Mesenchymal stem cell (in vitro differentiated cells and primary cell): ENCODE results near the gene VWA5B2.

Experiments used
- DNase-seq: peaks from one replicate; pipeline ENCODE4 v3.0.0-alpha.2; 2013
- H2AFZ ChIP-seq: one replicate; pipeline ENCODE4 v1.6.1; 2013; ENCODE audit warnings: low read depth, mild to moderate bottlenecking, control low read depth, inconsistent platforms, low read length, moderate library complexity
- H2AK5ac ChIP-seq: 2 replicates; pipeline ENCODE4 v1.6.1; 2013; ENCODE audit warnings: low read length, moderate library complexity, mild to moderate bottlenecking, inconsistent platforms; ENCODE audit not compliant: severe bottlenecking
- H2BK120ac ChIP-seq: one replicate; pipeline ENCODE4 v1.6.1; 2013; ENCODE audit warnings: low read depth, mild to moderate bottlenecking, inconsistent platforms, low read length, moderate library complexity
- H2BK12ac ChIP-seq, 2 experiments: one replicate each; pipeline ENCODE4 v1.6.1; 2013; ENCODE audit warnings: inconsistent platforms in 2 of 2, low read length in 2 of 2, mild to moderate bottlenecking in 2 of 2, moderate library complexity in 2 of 2, control low read depth in 1 of 2
- H2BK15ac ChIP-seq: one replicate; pipeline ENCODE4 v1.6.1; 2013; ENCODE audit warnings: mild to moderate bottlenecking, low read depth, inconsistent platforms; ENCODE audit not compliant: poor library complexity, severe bottlenecking
- H2BK5ac ChIP-seq: 2 replicates; pipeline ENCODE4 v1.6.1; 2013; ENCODE audit warnings: low read depth, mild to moderate bottlenecking, low read length, control low read depth, inconsistent platforms; ENCODE audit not compliant: poor library complexity, severe bottlenecking
- H3K14ac ChIP-seq, 2 experiments: one replicate each; pipeline ENCODE4 v1.6.1; 2013; ENCODE audit warnings: inconsistent platforms in 2 of 2, low read length in 2 of 2, control low read depth in 1 of 2, mild to moderate bottlenecking in 1 of 2, moderate library complexity in 1 of 2
- H3K18ac ChIP-seq, 2 experiments: one replicate each; pipeline ENCODE4 v1.6.1; 2013; ENCODE audit warnings: inconsistent platforms in 2 of 2, low read length in 2 of 2, control low read depth in 1 of 2, low read depth in 1 of 2, mild to moderate bottlenecking in 1 of 2
- H3K23ac ChIP-seq, 2 experiments: one replicate each; pipeline ENCODE4 v1.6.1; 2013; ENCODE audit warnings: inconsistent platforms in 2 of 2, low read length in 2 of 2, mild to moderate bottlenecking in 2 of 2, moderate library complexity in 2 of 2, control low read depth in 1 of 2
- H3K27ac ChIP-seq: 2 replicates; pipeline ENCODE4 v1.5.1; 2013; ENCODE audit warnings: mild to moderate bottlenecking, moderate library complexity, low read length, control low read depth, inconsistent platforms; ENCODE audit not compliant: poor library complexity, severe bottlenecking
- H3K27me3 ChIP-seq, 2 experiments: 2 replicates each; pipeline versions ENCODE4 v1.6.1 to v1.7.0; 2013; ENCODE audit warnings: low read length in 2 of 2, mild to moderate bottlenecking in 2 of 2, moderate library complexity in 2 of 2, control low read depth in 1 of 2, inconsistent platforms in 1 of 2; ENCODE audit not compliant: control insufficient read depth in 1 of 2, insufficient read depth in 1 of 2
- H3K36me3 ChIP-seq, 2 experiments: 2 replicates each; pipeline versions ENCODE4 v1.6.1 to v1.7.0; 2013; ENCODE audit warnings: low read length in 2 of 2, control low read depth in 1 of 2, inconsistent platforms in 1 of 2, low read depth in 1 of 2, mild to moderate bottlenecking in 1 of 2; ENCODE audit not compliant: insufficient read depth in 2 of 2, control insufficient read depth in 1 of 2
- H3K4ac ChIP-seq, 2 experiments: one replicate each; pipeline ENCODE4 v1.6.1; 2013; ENCODE audit warnings: inconsistent platforms in 2 of 2, low read length in 2 of 2, mild to moderate bottlenecking in 2 of 2, moderate library complexity in 2 of 2, control low read depth in 1 of 2, low read depth in 1 of 2
- H3K4me1 ChIP-seq: 2 replicates; pipeline ENCODE4 v1.6.1; 2013; ENCODE audit warnings: low read depth, low read length, control low read depth; ENCODE audit not compliant: control insufficient read depth, insufficient read depth
- H3K4me2 ChIP-seq: 2 replicates; pipeline ENCODE4 v1.6.1; 2013; ENCODE audit warnings: low read length, mild to moderate bottlenecking, inconsistent platforms; ENCODE audit not compliant: poor library complexity, severe bottlenecking
- H3K4me3 ChIP-seq, 2 experiments: 2 replicates each; pipeline versions ENCODE4 v1.5.1 to v1.7.0; 2013; ENCODE audit warnings: low read length in 2 of 2, mild to moderate bottlenecking in 2 of 2, control low read depth in 1 of 2, low read depth in 1 of 2; ENCODE audit not compliant: insufficient read depth in 1 of 2
- H3K79me1 ChIP-seq: replicated peaks from 2 replicates; pipeline ENCODE4 v1.6.1; 2013; ENCODE audit warnings: mild to moderate bottlenecking, control low read depth, low read length, inconsistent platforms; ENCODE audit not compliant: poor library complexity, severe bottlenecking
- H3K9ac ChIP-seq: 2 replicates; pipeline ENCODE4 v1.7.0; 2013; ENCODE audit warnings: mild to moderate bottlenecking, low read length, moderate library complexity
- H3K9me3 ChIP-seq: 2 replicates; pipeline ENCODE4 v1.7.0; 2013; ENCODE audit warnings: mild to moderate bottlenecking, low read length; ENCODE audit not compliant: control insufficient read depth
- H4K8ac ChIP-seq: one replicate; pipeline ENCODE4 v1.6.1; 2013; ENCODE audit warnings: inconsistent platforms, mild to moderate bottlenecking, low read length, moderate library complexity
- H4K91ac ChIP-seq: one replicate; pipeline ENCODE4 v1.6.1; 2013; ENCODE audit warnings: mild to moderate bottlenecking, low read length, inconsistent platforms
- WGBS: methylation state at CpG from one replicate; pipeline ENCODE4 v1.1.7; 2013; ENCODE audit warnings: mixed read lengths; 5-methylcytosine and 5-hydroxymethylcytosine counted together

The VWA5B2 gene

DNA sequence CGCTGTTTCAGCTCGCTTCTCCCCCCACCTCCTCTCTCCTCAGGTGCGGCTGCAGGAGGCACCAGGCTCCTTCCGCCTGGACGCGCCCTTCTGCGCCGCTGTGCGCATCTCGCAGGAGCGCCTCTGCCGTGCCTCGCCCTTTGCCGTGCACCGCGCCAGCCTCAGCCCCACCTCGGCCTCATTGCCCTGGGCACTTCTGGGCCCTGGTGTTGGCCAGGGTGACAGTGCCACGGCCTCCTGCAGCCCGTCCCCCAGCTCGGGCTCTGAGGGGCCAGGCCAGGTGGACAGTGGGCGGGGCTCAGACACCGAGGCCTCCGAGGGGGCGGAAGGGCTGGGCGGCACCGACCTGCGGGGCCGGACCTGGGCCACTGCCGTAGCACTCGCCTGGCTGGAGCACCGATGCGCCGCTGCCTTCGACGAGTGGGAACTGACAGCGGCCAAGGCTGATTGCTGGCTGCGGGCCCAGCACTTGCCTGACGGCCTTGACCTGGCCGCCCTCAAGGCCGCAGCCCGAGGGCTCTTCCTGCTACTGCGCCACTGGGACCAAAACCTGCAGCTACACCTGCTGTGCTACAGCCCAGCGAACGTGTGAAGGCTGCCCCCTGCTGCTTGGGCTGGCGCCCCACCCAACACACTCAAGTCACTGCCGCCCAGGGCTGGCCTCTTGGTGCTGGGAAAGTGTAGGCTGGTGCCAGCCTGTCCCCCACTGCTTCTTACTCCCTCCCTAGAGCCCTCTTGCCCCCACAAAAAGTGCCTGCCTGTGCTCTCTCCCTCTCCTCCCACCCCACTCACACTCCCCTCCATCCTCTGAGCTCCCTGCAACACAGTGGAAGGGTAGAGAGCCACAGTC, 12.3 kb downstream of the VWA5B2 start:
- H3K14ac ChIP-seq = no peak overlapping the region
- no peak overlapping the region for H3K23ac ChIP-seq
- H2AK5ac ChIP-seq = no peak overlapping the region
- 39% methylated on average over 44 of the region's 46 CpGs for WGBS
- no peak overlapping the region for H2BK120ac ChIP-seq
- H3K27ac ChIP-seq = no peak overlapping the region
- H3K36me3 ChIP-seq = peaks cover 40 to 46% of the 10 kb centered on the region in 2 experiments
- no peak overlapping the region for H2BK12ac ChIP-seq
- H3K4me3 ChIP-seq = no peak overlapping the region
- no peak overlapping the region for H2BK15ac ChIP-seq
- H3K9me3 ChIP-seq = no peaks in the 10 kb centered on the region
- no peak overlapping the region for H2AFZ ChIP-seq
- H3K4ac ChIP-seq = no peak overlapping the region
- H3K4me1 ChIP-seq = no peaks in the 10 kb centered on the region
- no peak overlapping the region for H3K18ac ChIP-seq
- H3K9ac ChIP-seq = no peak overlapping the region
- peak overlapping the region; percentile 8 for H4K91ac ChIP-seq
- peaks cover 0 to 25% of the 10 kb centered on the region in 2 experiments for H3K27me3 ChIP-seq
- no peak for DNase-seq
- no peak overlapping the region for H3K4me2 ChIP-seq
- H3K79me1 ChIP-seq = peaks cover 11% of the 10 kb centered on the region
- H4K8ac ChIP-seq = no peak overlapping the region
- no peak overlapping the region for H2BK5ac ChIP-seq

DNA sequence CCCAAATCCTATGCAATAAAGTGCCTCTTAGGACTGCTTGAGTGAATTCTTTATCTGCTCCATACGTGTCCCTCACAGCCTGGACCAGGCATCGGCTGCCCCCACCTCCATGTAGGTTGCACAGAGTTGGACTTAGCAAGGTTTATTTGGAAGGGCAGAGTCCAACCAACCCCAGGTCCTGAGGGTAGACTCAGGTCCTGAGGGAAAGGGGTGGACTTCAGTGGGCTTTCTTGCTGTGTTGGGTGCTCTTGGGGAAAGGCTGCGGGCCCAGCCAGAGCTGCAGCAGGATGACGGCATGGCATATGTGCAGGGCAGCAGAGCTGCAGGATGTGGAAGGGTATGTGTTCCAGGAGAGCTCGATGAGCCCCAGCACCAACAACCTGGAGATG, 12.9 kb downstream of the VWA5B2 start:
- Histone ChIP-seq H3K4me2 (no peak overlapping the region), H2BK15ac (no peak overlapping the region), H2AK5ac (no peak overlapping the region), H3K36me3 (peaks cover 40 to 46% of the 10 kb centered on the region in 2 experiments), H3K4ac (no peak overlapping the region), H2BK120ac (no peak overlapping the region), H4K8ac (no peak overlapping the region), H3K4me1 (no peaks in the 10 kb centered on the region), H3K27ac (no peak overlapping the region), H3K23ac (no peak overlapping the region), H2BK12ac (no peak overlapping the region), H3K27me3 (peaks cover 0 to 19% of the 10 kb centered on the region in 2 experiments), H2BK5ac (no peak overlapping the region), H3K18ac (no peak overlapping the region), H3K14ac (no peak overlapping the region), H3K9ac (no peak overlapping the region), H4K91ac (no peak overlapping the region), H3K79me1 (peaks cover 14% of the 10 kb centered on the region), H2AFZ (no peak overlapping the region), H3K4me3 (no peak overlapping the region), H3K9me3 (no peaks in the 10 kb centered on the region)
- 95% methylated on average over 4 of the region's 5 CpGs for WGBS
- DNase-seq = no peak

DNA sequence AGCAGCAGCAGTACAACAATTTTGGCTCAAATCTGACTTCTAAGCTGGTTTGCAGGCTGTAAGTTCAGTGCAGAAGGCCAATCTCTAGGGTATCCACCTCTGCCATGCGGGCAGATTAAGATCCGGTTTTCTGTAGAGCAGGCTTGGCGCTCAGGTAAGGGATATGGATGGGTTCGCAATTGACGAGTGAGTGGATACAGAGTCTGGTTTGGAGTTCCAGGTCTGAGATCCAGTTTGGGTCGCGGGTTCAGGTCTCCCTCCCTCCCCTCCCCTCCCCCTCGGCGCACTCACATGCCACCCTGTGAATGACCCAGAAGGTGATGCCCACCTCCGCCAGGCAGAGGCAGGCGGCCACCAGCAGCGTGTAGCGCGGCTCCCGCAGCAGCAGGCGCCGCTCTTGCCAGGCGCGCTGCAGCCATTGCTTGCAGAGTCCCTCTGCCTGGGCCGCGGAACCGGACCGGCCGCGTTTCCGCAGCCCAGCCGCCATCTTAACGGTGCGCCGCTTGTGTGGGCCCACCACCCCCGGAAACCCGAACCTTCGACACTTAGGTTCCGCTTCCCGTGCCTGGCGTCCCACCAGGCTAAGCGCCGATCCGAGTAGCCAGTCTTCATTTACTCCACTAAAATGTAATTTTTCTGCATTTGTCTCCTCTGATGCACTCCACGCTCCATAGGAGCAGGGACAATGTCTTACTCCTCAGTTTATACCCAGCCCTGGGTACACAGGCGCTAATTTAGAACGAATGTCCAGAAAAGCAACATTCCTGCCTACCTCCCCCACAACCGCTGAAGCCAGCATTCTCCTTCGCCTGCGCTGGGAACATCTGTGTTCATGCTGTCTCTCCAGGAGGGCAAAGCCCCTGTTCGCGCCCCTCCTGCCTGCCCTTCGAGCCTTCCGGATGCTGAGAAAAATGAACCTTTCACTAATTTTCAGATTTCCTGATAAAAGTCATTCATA, 19.3 kb downstream of the VWA5B2 start, which contains the start of gene ALG3:
TSS of gene ALG3 (minus strand) at position 509 of the 958 bp plus-strand sequence. CDS start at position 487, 22 bp downstream.
- peak within 1 kb of the TSS; percentile 99 for H4K8ac ChIP-seq
- DNase-seq = peak; percentile 92
- H3K14ac ChIP-seq = peak within 1 kb of the TSS in 1 of 2 experiments; percentile 99
- peaks cover 1% of the 10 kb centered on the region for H3K4me1 ChIP-seq
- H3K4me2 ChIP-seq = peak within 1 kb of the TSS; percentile 100
- H3K9ac ChIP-seq = peak within 1 kb of the TSS; percentile 98
- no peaks in the 10 kb centered on the region for H3K27me3 ChIP-seq
- H2BK5ac ChIP-seq = peak within 1 kb of the TSS; percentile 1
- no peak within 1 kb of the TSS for H3K23ac ChIP-seq
- H4K91ac ChIP-seq = peak within 1 kb of the TSS; percentile 90
- WGBS = under 1% methylated on average over 45 of the region's 49 CpGs
- no peak within 1 kb of the TSS for H2AK5ac ChIP-seq
- no peaks in the 10 kb centered on the region for H3K9me3 ChIP-seq
- peak within 1 kb of the TSS; percentile 69 for H2BK120ac ChIP-seq
- peak within 1 kb of the TSS; percentile 36 for H2BK15ac ChIP-seq
- H2BK12ac ChIP-seq = peak within 1 kb of the TSS in 1 of 2 experiments; percentile 40
- H3K18ac ChIP-seq = peak within 1 kb of the TSS; percentile 85 to 99
- peak within 1 kb of the TSS; percentile 86 for H3K27ac ChIP-seq
- peak within 1 kb of the TSS; percentile 98 for H2AFZ ChIP-seq
- H3K4me3 ChIP-seq = peak within 1 kb of the TSS; percentile 93 to 98
- peak within 1 kb of the TSS; percentile 80 to 86 for H3K4ac ChIP-seq
- peaks cover 19 to 21% of the 10 kb centered on the region in 2 experiments for H3K36me3 ChIP-seq
- peaks cover 24% of the 10 kb centered on the region for H3K79me1 ChIP-seq
